ENCODE results near the gene SUPT6H.

DNA sequence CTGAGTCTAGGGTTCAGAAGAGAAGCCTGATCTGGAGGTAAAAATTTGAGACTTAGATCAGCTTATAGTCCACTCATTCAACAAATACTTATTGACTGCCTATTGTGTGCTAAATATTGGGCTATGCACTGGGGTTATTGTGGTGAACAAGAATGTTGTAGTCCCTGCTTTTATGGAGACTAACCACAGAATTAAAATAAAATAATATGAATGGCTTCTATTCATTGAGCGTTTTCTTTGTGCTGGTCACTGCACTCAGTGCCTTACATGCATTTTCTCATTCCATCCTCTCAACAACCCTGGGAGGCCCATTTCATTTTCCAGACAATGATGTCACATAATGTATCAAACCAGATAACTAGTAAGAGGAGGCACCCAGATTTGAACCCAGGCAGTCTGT is 71.3 kb downstream of the SUPT6H start:
- TF ChIP-seq CTCF (conservative IDR thresholded peaks at IDR 0.05; ENCODE audit: low read depth, low read length) (no peak), NFE2L2 (IDR thresholded peaks at IDR 0.05; ENCODE audit: low read depth, low read length) (no peak), MAZ (IDR thresholded peaks at IDR 0.05; ENCODE audit: borderline replicate concordance, low read depth, low read length) (no peak), MAFK (IDR thresholded peaks at IDR 0.05; ENCODE audit: low read depth, low read length) (no peak), POLR2A (IDR thresholded peaks at IDR 0.05; ENCODE audit: low read depth, low read length) (no peak), CEBPB (IDR thresholded peaks at IDR 0.05; ENCODE audit: low read depth, low read length) (no peak), RAD21 (IDR thresholded peaks at IDR 0.05; ENCODE audit: low read length) (no peak), BHLHE40 (IDR thresholded peaks at IDR 0.05; ENCODE audit: low read depth, low read length) (no peak), SMC3 (IDR thresholded peaks at IDR 0.05; ENCODE audit: low read depth, low read length) (no peak), MXI1 (IDR thresholded peaks at IDR 0.05; ENCODE audit: borderline replicate concordance, low read depth, low read length) (no peak)

Data from IMR-90 (cell line).